HCT116 (cell line): ENCODE results near the gene TMEM235. TPM values are rescaled to one million over a fixed set of nuclear protein-coding genes. Genes with fewer than 3 reads are reported as not detected.

Source experiments
- ATAC-seq: fragments of 200-7000 bp; cut with Tn5 transposase; 2 replicates; pipeline ENCODE4 v1.9.1; 2020; ENCODE audit warnings: mild to moderate bottlenecking, moderate library complexity
- BruUV-seq: library from RNA; stranded (reverse); fragments of 400-500 nt; replicated peaks from 2 replicates; lab custom pipeline; 2021; lab: Mats Ljungman, UMichigan
- CTCF ChIA-PET: fragments of 300-600 bp; sonication (Branson Sonifier 250); formaldehyde crosslinking; loops from one replicate; lab custom pipeline; 2021; ENCODE audit warnings: antibody characterized with exemption; lab: Charles Lee
- POLR2A ChIA-PET: fragments of 300-600, 350-600 bp; sonication (Branson Sonifier 250); formaldehyde crosslinking; loops from one replicate; lab custom pipeline; 2021; ENCODE audit warnings: antibody characterized with exemption; lab: Charles Lee
- RAD21 ChIA-PET, 2 experiments: fragments of 300-600 bp; sonication (Branson Sonifier 250); formaldehyde crosslinking; loops; one replicate each; lab custom pipeline; 2023; ENCODE audit warnings: low total read pairs in 2 of 2; ENCODE audit not compliant: uncharacterized antibody in 2 of 2, unreplicated experiment in 2 of 2, low non-redundant PET in 1 of 2; lab: Charles Lee
- DNase-seq: peaks from one replicate; pipeline ENCODE4 v3.0.0-alpha.2; 2010; ENCODE audit warnings: low read depth, low spot score
- H2AFZ ChIP-seq: fragments of 200-600 bp; shearing (Covaris generic), sonication (generic); 2 replicates; pipeline ENCODE4 v1.6.1; 2017; ENCODE audit warnings: low read depth, mixed run types, mixed read lengths, antibody characterized with exemption, low read length; ENCODE audit not compliant: poor library complexity, severe bottlenecking
- H3K27ac ChIP-seq: 2 replicates; pipeline ENCODE4 v1.5.1; 2012; ENCODE audit warnings: low read depth, low read length
- H3K27me3 ChIP-seq: fragments of 200-600 bp; sonication (generic); 2 replicates; pipeline ENCODE4 v1.6.1; 2016; ENCODE audit warnings: mixed run types, low read length, mixed read lengths; ENCODE audit not compliant: insufficient read depth
- H3K36me3 ChIP-seq, 2 experiments: fragments of 200-500 bp in 1 of 2; fragments of 200-600 bp in 1 of 2; sonication (Bioruptor generic) in 1 of 2; sonication (generic) in 1 of 2; 2 replicates each; pipeline versions ENCODE4 v1.5.1 to v1.6.1; 2014 to 2016; ENCODE audit warnings: low read length in 2 of 2, inconsistent platforms in 1 of 2, mixed read lengths in 1 of 2, mixed run types in 1 of 2; ENCODE audit not compliant: insufficient read depth in 2 of 2, control insufficient read depth in 1 of 2
- H3K4me1 ChIP-seq, 2 experiments: fragments of 200-600 bp in 1 of 2; sonication (generic) in 1 of 2; 2 replicates each; pipeline versions ENCODE4 v1.5.1 to v1.6.1; 2012 to 2017; ENCODE audit warnings: low read length in 2 of 2, inconsistent platforms in 1 of 2, mild to moderate bottlenecking in 1 of 2, mixed read lengths in 1 of 2, mixed run types in 1 of 2, moderate library complexity in 1 of 2; ENCODE audit not compliant: insufficient read depth in 2 of 2, control insufficient read depth in 1 of 2
- H3K4me2 ChIP-seq: fragments of 200-600 bp; sonication (generic); 2 replicates; pipeline ENCODE4 v1.6.1; 2017; ENCODE audit warnings: mixed run types, low read length, mixed read lengths
- H3K4me3 ChIP-seq, 2 experiments: fragments of 200-600 bp in 1 of 2; sonication (generic) in 1 of 2; replicated peaks in 1 of 2; 2 replicates each; pipeline ENCODE4 v1.5.1; 2011 to 2016; ENCODE audit warnings: low read length in 2 of 2, control low read depth in 1 of 2, low read depth in 1 of 2, mild to moderate bottlenecking in 1 of 2, mixed read lengths in 1 of 2, mixed run types in 1 of 2
- H3K79me2 ChIP-seq: fragments of 200-600 bp; sonication (generic); 2 replicates; pipeline ENCODE4 v1.6.1; 2017; ENCODE audit warnings: mild to moderate bottlenecking, mixed run types, low read length, moderate library complexity, mixed read lengths; ENCODE audit not compliant: insufficient read depth
- H3K9ac ChIP-seq: fragments of 200-600 bp; sonication (generic); 2 replicates; pipeline ENCODE4 v1.6.1; 2016; ENCODE audit warnings: low read length, mixed read lengths
- H3K9me2 ChIP-seq: fragments of 200-600 bp; sonication (generic), shearing (Covaris generic); 2 replicates; pipeline ENCODE4 v1.6.1; 2017; ENCODE audit warnings: mixed run types, mild to moderate bottlenecking, moderate library complexity; ENCODE audit not compliant: insufficient read depth
- H3K9me3 ChIP-seq, 2 experiments: fragments of 200-500 bp in 1 of 2; fragments of 200-600 bp in 1 of 2; sonication (Bioruptor generic) in 1 of 2; sonication (generic) in 1 of 2; 2 replicates each; pipeline ENCODE4 v1.6.1; 2014 to 2017; ENCODE audit warnings: low read length in 2 of 2, mixed read lengths in 2 of 2, inconsistent platforms in 1 of 2, low read depth in 1 of 2, mild to moderate bottlenecking in 1 of 2, mixed run types in 1 of 2, moderate library complexity in 1 of 2; ENCODE audit not compliant: control insufficient read depth in 1 of 2, insufficient read depth in 1 of 2
- H4K20me1 ChIP-seq: fragments of 200-600 bp; sonication (generic), shearing (Covaris generic); 2 replicates; pipeline ENCODE4 v1.6.1; 2017; ENCODE audit warnings: mixed run types, mild to moderate bottlenecking, moderate library complexity; ENCODE audit not compliant: insufficient read depth
- CBX3 ChIP-seq: IDR thresholded peaks from 2 replicates; pipeline ENCODE4 v1.6.1; 2012; ENCODE audit warnings: low read depth
- CEBPB ChIP-seq: IDR thresholded peaks from 2 replicates; pipeline ENCODE4 v1.6.1; 2012; ENCODE audit warnings: low read depth
- EGR1 ChIP-seq: IDR thresholded peaks from 2 replicates; pipeline ENCODE4 v1.6.1; 2012; ENCODE audit warnings: low read depth
- ELF1 ChIP-seq: IDR thresholded peaks from 2 replicates; pipeline ENCODE4 v1.6.1; 2012; ENCODE audit warnings: low read depth, borderline replicate concordance
- EZH2 ChIP-seq: fragments of 200-600 bp; sonication (generic); IDR thresholded peaks from 2 replicates; pipeline ENCODE4 v1.6.1; 2017; ENCODE audit warnings: antibody characterized with exemption, mixed run types
- FOSL1 ChIP-seq: IDR thresholded peaks from 2 replicates; pipeline ENCODE4 v1.6.1; 2012; ENCODE audit warnings: low read depth
- JUND ChIP-seq: IDR thresholded peaks from 2 replicates; pipeline ENCODE4 v1.6.1; 2012
- POLR2A ChIP-seq: IDR thresholded peaks from 2 replicates; pipeline ENCODE4 v1.7.0; 2011; ENCODE audit warnings: borderline replicate concordance; ENCODE audit not compliant: insufficient read depth, insufficient read length; ENCODE audit errors: extremely low read depth
- POLR2AphosphoS5 ChIP-seq: IDR thresholded peaks from 2 replicates; pipeline ENCODE4 v1.6.1; 2011; ENCODE audit warnings: mild to moderate bottlenecking, low read depth, low read length, moderate library complexity
- RAD21 ChIP-seq: IDR thresholded peaks from 2 replicates; pipeline ENCODE4 v1.6.1; 2012; ENCODE audit warnings: low read depth, mild to moderate bottlenecking
- REST ChIP-seq: IDR thresholded peaks from 2 replicates; pipeline ENCODE4 v1.6.1; 2012; ENCODE audit warnings: low read depth
- SIN3A ChIP-seq: IDR thresholded peaks from 2 replicates; pipeline ENCODE4 v1.6.1; 2012; ENCODE audit warnings: low read depth
- SP1 ChIP-seq: IDR thresholded peaks from 2 replicates; pipeline ENCODE4 v1.6.1; 2012; ENCODE audit warnings: low read depth
- TCF7L2 ChIP-seq: IDR thresholded peaks from 2 replicates; pipeline ENCODE4 v1.7.0; 2011; ENCODE audit warnings: borderline replicate concordance, inconsistent platforms; ENCODE audit not compliant: insufficient read depth, insufficient read length; ENCODE audit errors: extremely low read depth
- YY1 ChIP-seq: IDR thresholded peaks from 2 replicates; pipeline ENCODE4 v1.6.1; 2011; ENCODE audit warnings: low read length, low read depth, moderate library complexity, mild to moderate bottlenecking; ENCODE audit not compliant: insufficient replicate concordance; ENCODE audit errors: extremely low read depth
- ZBTB33 ChIP-seq: IDR thresholded peaks from 2 replicates; pipeline ENCODE4 v1.6.1; 2011; ENCODE audit warnings: mild to moderate bottlenecking, low read length, moderate library complexity; ENCODE audit not compliant: insufficient replicate concordance; ENCODE audit errors: extremely low read depth
- ZFX ChIP-seq: fragments of 450-650 bp; IDR thresholded peaks from 2 replicates; pipeline ENCODE4 v1.6.1; 2017
- ZNF274 ChIP-seq: fragments of 200-500 bp; sonication (Bioruptor generic); IDR thresholded peaks from 2 replicates; pipeline ENCODE4 v1.6.1; 2014; ENCODE audit warnings: mild to moderate bottlenecking, low read depth, low read length, inconsistent platforms
- intact Hi-C: fragments of 100-400 bp; cut with micrococcal nuclease; formaldehyde crosslinking; loops from 2 replicates; pipeline ENCODE4 v1.10.0; 2022
- total RNA-seq: library from RNA; stranded (reverse); gene quantifications from one replicate; pipeline ENCODE4 v1.2.1, GENCODE V29; 2021; ENCODE audit not compliant: unreplicated experiment
- TF ChIP-seq, protein P1 (sequence below): IDR thresholded peaks from 2 replicates; pipeline ENCODE4 v1.6.1; 2012

TMEM235 gene
- total RNA-seq, 1 experiment from 2014 or later: not detected

GRCh38 chr17:78289004-78289403 is 57.6 kb downstream of the TMEM235 start (continued):
- TF ChIP-seq, protein P1, sequence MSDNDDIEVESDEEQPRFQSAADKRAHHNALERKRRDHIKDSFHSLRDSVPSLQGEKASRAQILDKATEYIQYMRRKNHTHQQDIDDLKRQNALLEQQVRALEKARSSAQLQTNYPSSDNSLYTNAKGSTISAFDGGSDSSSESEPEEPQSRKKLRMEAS: no peak
- TF ChIP-seq POLR2AphosphoS5: no peak
- TF ChIP-seq ZBTB33: no peak
- no peak for TF ChIP-seq EZH2

DNA sequence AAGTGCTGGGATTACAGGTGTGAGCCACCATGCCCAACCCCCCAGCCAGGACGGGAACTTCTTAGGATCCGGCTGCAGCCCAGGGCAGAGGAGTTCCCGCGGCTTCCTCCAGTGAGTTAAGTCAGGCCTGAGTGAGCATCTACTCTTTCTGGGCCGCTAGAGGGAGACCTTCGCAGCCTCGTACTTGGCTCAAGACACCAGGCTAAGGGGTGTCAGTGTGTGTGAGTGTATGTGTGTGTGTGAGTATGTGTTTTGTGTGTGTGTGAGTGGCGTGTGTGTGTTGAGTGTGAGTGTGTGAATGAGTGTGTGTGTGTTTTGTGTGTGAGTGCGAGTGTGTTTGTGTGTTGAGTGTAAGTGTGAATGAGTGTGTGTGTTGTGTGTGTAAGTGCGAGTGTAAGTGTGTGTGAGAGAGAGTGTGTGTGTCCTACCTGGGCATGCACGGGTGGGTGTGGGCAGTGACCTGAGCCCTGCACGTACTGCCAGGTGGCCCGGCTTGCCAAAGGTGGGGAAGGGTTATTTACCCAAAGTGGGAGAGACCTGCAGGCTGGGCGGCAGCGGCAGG is 58.5 kb downstream of the TMEM235 start:
- no peaks in the 10 kb centered on the region for H3K9me2 ChIP-seq
- no peaks in the 10 kb centered on the region for H3K79me2 ChIP-seq
- peak; percentile 99 for ATAC-seq
- H4K20me1 ChIP-seq: no peaks in the 10 kb centered on the region
- intact Hi-C loops: loop anchor here (1.0 to 5.0 kb wide), 4 partner anchors 24 to 132 kb away; partner anchors contain the start of gene SOCS3
- POLR2A ChIA-PET: interaction anchor here (0.8 kb wide), 1 partner anchor 25 kb away, joined by 3 read pairs; no protein-coding TSS in a partner anchor
- H2AFZ ChIP-seq: no peak overlapping the region
- peak; percentile 88 for DNase-seq
- H3K9me3 ChIP-seq: no peaks in the 10 kb centered on the region
- no peak overlapping the region for H3K27ac ChIP-seq
- no TSS peak for BruUV-seq
- no peaks in the 10 kb centered on the region for H3K36me3 ChIP-seq
- no peak overlapping the region for H3K4me3 ChIP-seq
- RAD21 ChIA-PET: interaction anchor here (0.7 to 1.4 kb wide), 4 partner anchors 18 to 132 kb away, joined by 3 to 4 read pairs (median 3); no protein-coding TSS in a partner anchor
- H3K9ac ChIP-seq: no peak overlapping the region
- CTCF ChIA-PET: interaction anchor here (1.0 to 1.9 kb wide), 6 partner anchors 8 to 132 kb away, joined by 3 to 15 read pairs (median 5); no protein-coding TSS in a partner anchor
- H3K4me2 ChIP-seq: peak overlapping the region; percentile 48
- H3K4me1 ChIP-seq: peaks cover 2 to 22% of the 10 kb centered on the region in 2 experiments; a peak in 2 of 4 replicates
- H3K27me3 ChIP-seq: no peaks in the 10 kb centered on the region
- TF ChIP-seq, protein P1: no peak; the same call in 1 of the 2 replicates
- TF ChIP-seq CBX3: 0 out of 2 replicates have a peak, but pooled peaks have one; percentile 62
- TF ChIP-seq JUND: no peak
- TF ChIP-seq YY1: peak; percentile 61
- TF ChIP-seq ZNF274: no peak
- no peak for TF ChIP-seq ELF1
- peak; percentile 95 for TF ChIP-seq RAD21
- no peak for TF ChIP-seq FOSL1
- no peak for TF ChIP-seq CEBPB
- no peak; the same call in 1 of the 2 replicates for TF ChIP-seq SP1
- no peak for TF ChIP-seq SIN3A
- no peak for TF ChIP-seq POLR2A
- peak; percentile 48; the same call in 1 of the 2 replicates for TF ChIP-seq POLR2AphosphoS5
- no peak for TF ChIP-seq ZFX
- TF ChIP-seq REST: no peak
- TF ChIP-seq TCF7L2: peak; percentile 72
- TF ChIP-seq EGR1: no peak
